Measurements from ENCODE around the gene KRT71.
"Not testable (repeated sequence)": the region's sequence is repeated elsewhere in the genome, so short reads cannot be mapped to it uniquely, and the experiment has no call there.

KRT71 gene

DNA sequence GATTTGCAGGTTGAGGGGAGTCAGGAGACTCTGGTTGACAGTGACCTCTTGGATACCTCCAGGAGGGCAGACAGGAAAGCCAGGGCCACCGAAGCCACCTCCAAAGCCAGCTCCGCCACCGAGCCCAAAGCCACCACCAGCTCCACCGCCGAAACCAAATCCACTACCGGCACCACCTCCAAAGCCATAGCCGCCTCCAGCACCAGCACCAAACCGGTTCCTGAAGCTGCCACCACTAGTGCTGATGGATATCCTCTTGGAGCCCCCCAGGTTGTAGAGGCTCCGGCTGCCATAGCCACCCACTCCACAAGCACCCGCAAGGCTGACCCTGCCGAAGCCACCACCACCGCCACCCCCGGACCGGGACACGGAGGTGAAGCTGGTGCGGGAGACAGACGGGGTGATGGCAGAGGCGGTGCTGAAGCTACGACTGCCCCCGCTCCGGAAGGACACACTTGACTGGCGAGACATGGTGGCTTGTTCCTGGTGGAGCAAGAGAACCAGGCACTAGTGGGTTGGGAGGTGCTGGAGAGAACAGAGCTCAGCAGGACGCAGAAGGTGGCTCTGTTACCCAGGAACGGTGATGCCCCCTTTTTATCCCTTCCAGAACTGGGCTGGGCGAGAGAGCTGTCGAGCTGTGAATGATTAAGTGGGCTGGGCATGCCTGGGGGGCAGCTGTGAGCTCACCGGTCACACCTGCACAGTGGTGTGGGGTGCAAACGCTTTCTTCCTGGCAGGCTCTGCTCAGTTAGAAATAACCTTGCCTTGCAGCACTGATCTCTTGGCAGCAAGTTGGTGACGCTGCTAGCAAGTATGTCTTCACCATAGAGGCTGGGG, 32.9 kb downstream of the KRT71 start, which contains the start of gene KRT5:
Gene KRT5 (minus strand): TSS at position 569 of the 837 bp plus-strand sequence. CDS start 98 bp downstream, at position 471.
- no peak for DNase-seq

DNA sequence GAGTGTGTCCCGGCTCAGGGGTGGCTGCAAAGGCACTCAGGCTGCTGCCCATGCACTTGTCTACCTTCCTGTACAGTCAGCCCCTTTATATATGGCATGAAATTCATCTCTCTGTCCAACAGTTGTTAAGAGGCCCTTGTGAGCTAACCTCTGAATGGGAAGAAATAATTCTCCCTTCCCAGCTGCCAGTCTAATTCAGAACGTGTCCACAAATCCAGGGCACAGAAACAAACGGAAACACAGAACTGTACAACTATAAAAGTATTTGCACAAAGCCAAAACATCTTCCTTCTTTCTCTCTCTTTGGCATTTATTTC, 33.6 kb downstream of the KRT71 start:
- no peak for DNase-seq

DNA sequence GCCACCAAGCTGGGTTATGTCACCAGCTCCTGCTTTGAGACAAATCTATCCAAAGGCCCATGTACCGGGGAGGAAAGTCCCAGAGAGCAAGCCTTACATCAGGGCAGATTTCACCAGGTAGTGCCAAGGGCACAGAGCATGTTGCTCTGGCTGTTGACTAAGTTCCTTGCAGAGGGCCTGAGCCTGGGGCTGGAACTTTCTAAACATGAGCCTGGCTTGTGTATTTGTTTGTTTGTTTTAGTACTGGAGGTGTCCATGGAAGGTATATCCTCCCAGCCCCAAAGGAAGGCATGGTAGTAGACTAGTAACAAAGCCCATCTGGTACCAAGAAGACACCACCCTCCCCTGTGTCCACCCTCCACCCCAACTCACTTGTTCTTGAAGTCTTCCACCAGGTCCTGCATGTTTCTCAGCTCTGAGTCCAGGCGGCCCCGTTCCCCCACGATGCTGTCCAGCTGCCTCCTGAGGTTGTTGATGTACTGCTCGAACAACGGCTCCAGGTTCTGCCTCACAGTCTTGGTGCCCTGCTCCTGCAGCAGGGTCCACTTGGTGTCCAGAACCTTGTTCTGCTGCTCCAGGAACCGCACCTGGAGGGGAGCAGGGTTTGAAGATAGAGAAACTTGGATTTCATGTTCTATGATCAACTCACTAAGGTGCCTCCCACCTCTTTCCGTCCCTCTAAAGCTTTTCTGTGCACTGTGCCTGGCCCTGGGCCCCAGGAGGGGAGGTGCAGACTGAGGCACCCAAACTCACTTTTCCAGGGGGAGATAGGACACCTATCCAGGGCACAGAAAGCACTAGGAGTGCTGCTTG, 34.2 kb downstream of the KRT71 start:
- DNase-seq = no peak

DNA sequence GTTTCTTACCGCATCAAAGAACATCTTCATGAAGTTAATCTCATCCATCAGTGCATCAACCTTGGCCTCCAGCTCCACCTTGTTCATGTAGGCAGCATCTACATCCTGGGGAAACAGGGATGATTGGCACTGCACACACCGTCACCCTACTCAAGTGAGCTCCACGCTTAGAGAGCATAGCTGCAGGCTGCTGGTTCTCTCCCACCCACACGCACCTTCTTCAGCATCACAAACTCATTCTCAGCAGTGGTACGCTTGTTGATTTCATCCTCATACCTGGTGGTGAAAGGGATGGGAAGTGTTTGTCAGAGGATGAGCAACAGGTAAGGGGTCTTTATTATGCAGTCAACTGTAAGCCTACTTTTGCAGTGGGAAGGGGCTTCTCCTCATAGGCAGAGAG, 35.1 kb downstream of the KRT71 start:
- no peak for DNase-seq

DNA sequence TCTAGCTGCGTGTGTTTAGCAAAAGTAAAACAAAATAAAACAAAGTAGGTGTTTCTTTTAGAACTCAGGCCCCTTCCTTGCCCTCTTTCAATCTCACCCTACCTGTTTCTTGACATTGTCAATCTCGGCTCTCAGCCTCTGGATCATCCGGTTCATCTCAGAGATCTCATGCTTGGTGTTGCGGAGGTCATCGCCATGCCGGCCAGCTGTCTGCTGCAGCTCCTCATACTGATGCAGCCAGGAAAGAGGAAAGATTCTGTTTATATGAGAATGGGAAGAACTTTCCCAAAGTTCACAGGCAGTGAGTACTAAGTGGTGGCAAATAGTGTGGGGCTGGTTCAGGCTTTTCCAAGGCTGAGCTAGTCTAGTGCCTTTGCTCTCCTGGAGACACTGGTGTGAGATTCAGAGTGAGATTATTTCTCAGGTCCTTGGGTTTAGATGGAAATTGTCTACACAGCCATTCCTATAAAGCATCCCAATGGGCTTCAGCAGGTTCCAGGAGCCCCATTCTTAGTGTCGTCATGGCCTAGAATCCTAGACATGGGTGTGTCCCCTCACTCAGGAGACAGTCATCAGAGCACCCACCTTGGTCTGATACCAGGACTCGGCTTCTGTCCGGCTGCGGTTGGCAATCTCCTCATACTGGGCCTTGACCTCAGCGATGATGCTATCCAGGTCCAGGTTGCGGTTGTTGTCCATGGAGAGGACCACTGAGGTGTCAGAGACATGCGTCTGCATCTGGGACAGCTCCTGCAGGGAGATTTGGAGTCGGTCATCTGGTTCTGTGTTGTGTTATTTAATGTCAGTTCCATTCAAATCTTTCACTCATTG, 35.7 kb downstream of the KRT71 start:
- no peak for DNase-seq

DNA sequence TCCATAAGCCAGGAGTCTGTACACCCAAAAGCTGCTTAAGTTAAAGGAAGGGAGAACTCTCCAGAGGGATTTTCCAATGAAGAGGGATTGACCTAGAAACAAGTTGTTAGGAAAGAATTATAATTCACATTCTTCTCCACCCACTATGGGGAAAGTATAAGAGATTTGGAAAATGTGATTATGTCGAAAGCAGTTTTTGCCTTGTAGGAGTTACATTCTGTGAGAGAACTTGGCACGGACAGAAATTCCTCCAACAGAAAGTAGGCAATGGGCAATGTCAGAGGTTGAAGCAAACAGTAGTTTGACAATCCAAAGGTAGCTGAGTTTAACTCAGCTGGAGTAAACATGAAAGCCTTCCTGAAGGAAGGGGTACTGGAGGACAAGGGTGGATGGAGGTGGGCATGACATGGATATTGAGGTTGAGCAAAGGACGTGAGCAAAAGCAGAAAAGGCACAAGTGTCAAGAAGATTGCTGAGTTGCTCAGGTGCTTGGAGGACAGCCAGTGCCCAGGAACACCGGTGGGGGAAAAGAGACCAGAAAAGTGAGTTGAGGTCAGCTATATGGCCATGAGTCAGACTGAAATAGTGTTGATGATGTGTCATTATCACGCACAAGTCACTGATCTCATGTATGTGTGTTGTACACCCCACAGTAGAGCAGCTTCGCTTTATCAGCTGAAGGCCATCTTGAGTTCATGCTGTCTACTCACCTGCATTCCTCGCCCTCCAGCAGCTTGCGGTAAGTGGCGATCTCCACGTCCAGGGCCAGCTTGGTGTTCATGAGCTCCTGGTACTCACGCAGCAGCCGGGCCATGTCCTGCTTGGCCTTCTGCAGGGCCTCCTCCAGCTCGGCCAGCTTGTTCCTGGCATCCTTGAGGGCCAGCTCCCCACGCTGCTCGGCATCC, 36.8 kb downstream of the KRT71 start:
- no peak for DNase-seq

DNA sequence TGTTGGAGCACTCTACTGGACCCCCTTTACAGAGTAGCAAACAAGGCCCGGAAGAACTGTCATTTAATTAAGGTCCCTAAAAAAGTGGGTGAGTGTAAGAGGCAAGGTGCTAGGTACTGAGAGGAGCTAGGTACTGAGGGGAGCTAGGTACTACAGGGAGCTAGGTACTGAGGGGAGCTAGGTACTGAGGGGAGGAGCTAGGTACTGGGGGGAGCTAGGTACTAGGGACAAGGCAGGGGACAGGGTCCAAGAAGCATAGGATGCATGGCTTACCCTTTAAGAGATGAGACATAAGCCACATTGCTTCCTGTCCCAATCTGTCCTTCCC, 37.7 kb downstream of the KRT71 start:
- no peak for DNase-seq

DNA sequence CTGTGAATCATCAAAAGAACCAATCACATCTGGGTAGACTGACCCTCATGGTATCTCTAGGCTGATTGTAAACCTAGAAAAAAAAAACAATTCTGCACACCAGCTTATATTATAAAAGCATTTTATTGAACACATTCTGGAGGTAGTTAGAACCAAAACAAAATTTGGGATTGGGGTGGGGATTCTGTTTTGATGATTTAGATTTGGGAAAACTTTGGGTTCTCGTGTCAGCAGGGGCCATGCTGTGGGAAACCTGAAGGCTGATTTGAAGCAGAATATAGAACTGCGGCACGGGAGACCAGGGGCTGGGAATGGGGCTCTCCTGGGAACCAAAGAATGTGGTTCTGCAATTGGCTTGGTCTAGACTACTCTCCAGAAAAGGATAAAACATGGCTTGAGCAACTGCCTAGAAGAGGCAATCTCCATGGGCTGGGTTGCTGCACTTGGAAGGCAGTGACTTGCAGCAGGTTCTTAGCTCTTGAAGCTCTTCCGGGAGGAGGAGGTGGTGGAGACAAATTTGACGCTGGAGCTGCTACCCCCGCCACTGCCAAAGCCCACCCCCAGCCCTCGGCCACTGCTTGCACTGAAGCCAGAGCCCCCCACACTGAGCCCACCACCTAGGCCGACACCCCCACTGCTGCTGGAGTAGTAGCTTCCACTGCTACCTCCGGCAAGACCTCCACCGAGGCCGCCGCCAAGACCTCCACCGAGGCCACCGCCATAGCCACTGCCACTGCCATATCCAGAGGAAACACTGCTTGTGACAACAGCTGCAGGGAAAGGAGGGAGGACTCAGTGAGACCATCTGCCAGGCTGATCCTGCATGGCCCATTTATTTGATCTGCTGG, 38.2 kb downstream of the KRT71 start:
- no peak for DNase-seq

DNA sequence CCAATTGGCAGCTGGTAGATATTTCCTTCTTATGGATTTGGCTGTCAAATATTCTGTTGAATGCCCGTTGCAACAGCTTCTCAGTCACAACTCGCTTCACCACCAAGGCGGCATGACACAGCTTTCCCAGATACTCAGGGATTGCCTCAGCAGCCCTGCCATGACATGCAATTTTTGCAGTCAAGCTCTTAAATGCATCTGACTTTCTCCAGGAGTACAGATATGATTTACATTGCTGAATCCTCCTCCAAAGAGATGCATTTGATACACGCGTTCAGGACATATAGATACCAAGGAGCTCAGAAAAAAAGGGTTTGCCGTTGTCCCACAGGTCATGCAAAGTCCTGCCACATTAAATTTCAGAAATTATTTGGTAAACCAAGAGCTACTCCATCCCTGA, 39.2 kb downstream of the KRT71 start:
- DNase-seq = no peak

DNA sequence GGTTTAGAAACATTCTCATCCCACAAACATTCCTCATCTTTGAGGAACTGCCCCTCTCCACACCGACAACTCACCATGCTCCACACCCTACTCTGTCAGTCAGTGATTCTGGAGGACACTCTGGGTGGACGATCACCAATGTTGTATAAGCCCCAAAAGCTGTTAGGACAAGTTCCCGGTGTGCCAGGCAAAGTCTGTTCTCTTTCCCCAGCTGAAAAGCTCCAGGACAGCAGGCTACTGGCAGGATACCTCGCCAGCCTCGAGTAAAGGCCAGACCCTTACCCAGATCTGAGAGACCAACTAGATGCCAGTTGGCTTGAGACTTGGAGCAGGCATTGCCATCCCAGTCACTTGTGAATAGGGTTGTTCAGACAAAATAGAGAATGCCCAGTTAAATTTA, 44.7 kb downstream of the KRT71 start:
- DNase-seq = no peak

DNA sequence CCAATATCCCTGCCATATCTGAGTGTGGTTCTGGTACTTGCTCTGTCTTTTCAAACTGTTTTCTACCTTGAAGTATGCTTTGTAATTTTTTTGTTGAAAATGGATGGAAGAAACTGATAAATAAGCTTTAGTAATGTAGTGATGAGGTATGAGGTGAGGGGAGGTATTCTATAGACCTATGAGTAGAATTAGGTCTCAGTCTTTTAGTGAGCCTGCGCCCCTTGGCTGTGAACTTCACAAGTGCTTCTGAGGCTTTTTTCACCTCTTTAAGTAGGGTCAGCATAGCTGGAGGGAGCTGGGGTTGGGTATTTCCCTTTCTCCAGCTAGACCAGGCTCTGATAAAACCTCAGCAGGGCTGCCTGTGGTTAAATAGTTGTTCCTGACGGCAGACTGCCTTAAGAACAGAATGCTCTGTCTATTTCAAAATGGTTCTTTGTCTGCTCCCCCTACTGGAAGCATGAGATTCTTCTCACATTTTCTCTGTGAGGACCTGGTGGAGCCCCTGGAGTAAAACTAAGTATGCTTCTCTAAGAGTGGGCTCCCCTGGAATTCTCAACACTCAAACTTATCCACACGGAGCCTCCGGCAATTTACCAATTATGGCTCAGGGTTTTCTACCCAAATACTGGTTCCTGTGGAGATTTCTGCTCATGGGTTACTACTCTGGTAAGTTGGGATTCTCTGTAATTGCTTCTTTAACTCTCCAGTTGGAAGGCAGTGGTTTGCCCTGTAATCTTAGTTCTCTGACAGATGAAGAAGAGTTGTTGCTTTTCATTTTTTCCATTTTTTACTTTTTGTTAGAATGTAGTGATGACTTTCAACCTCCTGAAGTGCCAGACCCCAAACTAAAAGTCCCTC, 45.9 kb downstream of the KRT71 start:
- no peak for DNase-seq

DNA sequence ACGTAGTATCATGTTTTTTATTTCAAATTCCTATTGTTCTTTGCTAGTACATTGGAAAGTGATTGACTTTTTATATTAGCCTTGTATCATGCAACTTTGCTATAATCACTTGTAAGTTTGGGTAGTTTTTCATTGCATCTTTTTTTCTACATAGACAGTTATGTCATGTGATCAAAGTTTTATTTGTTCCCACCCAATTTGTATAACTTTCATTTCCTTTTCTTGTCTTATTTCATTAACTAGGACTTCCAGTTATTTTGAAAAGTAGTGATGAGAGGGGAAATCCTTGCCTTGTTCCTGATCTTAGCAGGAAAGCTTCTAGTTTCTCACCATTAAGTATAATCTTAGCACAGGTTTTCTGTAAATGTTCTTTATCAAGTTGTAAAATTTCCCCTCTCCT, 50.1 kb downstream of the KRT71 start:
- DNase-seq = no peak

DNA sequence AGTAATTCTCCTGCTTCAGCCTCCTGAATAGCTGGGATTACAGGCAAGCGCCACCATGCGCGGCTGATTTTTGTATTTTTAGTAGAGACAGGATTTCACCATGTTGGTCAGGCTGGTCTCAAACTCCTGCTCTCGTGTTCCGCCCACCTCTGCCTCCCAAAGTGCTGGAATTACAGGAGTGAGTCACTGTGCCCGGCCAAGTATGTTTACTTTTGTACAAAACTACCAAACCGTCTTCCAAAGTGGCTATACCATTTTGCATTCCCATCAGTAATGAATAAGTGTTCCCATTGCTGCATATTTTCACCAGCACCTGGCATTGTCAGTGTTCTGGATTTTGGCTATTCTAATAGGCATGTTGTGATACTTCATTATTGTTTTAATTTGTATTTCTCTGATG, 51.5 kb downstream of the KRT71 start:
- no peak for DNase-seq

DNA sequence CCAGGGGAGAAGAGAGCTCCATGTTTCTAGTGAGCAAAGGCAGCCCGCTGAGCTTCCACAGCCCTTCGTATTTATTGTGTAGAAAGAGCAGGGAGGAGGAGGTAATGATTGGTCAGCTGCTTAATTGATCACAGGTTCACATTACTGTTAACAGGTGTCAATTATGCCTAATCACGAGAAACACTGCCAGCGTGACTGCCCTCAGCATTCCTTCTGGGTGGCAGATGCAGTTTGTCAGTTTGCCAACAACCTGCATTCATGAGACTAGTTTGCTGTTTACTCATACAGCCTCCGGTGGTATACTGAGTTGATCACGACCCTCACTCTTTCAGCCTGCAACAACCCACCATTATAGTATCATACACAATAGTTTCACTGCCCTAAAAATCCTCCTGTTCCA, 52.4 kb downstream of the KRT71 start:
- not testable (repeated sequence) for DNase-seq

DNA sequence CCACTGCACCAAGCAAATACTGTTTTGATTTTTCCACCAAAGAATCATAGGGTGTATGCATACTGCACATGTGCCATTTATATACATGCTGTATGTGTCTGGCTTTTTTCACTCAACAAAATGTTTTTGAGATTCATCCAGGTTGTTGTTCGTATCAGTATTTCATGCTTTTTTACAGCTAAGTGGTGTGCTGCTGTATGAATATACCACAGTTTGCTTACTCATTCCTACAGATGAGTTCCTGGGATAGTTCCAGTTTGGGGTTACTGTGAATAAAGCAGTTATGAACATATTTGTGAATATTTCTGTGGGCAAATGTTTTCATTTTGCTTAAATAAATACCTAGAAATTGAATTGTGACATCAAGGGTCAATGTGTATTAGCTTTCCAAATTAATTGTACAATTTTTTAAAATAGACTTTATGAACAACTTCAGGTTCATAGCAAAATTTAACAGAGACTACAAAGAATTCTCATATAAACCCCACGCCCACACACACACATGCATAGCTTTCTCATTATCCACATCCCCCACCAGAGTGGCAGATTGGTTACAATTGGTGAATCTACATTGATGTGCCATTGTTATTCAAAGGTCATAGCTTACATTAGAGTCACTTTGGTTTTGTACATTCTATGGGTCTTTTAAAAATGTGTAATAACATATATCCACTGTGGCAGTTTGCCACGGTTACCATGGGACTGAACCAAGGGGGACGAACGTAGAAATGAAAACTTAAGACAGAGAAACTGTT, 53.0 kb downstream of the KRT71 start:
- DNase-seq = no peak

DNA sequence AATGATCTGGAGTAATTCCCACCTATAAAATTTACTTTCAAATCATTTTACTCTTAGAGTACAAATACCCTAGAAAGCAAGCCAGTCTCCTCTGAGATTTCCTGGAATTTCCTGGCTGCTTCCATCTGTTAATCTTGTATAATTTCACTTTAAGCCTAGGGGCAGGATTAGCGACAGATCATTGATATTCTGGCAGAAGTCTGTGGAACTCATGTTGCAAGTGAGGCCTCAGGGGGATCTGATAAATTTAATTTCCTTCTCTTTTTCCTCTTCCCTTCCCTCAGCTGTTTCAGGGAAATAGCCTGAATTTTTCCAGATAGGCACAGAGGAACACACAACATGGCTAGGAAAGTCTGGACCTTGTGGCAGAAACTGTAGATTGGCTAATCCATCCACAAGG, 54.0 kb downstream of the KRT71 start:
- no peak for DNase-seq

DNA sequence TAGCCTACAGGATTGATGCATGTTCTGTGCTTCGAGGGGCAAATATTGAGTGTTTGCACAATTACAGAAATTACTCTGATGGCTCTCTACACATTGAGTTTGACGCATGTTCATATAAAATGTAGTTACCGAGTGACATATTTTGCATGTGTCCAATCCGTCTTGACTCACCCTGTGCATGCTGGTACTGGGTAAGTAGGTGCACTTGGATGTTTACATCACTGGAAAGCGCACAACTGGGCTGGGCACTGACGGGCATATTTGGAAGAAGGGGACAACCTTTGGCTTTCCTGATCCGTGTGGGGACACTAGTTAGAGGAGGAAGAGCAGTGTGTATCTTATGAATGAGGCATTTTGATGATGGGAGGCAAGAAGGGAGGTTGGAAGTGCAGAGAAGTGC, 55.0 kb downstream of the KRT71 start:
- DNase-seq = no peak

DNA sequence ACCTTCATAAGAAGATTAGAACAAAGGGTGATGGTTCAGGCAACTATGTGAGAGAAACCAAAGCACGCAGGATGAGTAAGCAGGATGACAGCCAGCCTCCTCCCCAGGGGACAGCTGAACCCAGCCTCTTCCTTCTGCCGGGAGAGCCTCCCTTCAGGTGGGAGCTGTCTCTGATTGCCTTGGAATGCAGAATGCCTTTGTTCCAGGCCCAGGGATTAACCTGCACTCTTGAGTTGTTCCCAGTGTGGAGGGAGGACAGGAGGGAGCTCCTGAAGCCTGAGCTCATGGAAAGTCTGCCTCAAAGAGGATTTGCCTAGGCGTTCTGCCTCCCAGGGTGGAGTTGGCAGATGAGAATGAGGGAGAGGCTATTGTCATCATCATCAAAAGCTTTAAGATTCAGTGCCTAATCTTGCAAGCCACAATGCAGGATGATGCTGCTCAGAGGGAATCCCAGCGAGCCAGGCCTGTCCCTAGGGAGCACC, 56.3 kb downstream of the KRT71 start:
- no peak for DNase-seq

DNA sequence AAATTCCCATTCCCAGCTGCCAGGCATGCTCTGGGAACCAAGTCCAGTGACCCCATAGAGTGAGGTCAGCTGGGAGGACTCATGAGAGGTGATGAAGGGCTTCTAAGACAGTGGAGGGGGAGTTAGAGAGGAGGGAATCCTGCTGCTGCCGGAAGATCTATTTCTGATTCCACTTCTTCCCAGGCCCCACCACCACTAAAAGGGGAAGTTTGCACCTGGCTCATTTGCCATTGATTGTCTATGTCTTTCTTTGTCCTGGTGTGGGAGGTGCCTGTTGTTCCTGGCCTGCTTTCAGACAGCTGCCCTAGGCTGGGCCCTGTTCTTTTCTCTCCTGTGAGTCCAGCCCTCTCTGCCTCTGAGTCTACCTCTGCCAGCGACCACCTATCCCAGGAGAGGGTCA, 56.9 kb downstream of the KRT71 start:
- DNase-seq = no peak

DNA sequence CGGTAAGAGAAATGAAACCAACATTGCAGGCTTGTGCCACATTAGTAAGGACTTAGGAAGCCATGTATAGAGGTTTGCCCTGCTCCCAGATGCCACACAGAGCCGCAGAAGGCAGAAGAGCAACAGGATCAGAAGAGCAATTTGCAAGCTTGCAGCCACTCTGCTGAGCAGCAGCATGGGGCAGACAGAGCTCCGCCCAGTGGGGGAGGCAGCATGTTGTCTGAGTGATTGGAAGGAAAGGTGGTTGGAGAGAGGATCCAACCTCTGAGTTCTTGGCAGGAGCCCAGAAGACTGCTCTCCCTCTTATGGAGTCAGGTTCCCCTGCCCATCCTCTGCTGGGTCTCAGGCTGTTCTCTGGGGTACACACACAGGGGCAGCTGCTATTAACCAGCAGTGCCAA, 57.6 kb downstream of the KRT71 start:
- no peak for DNase-seq
